Astrocyte (in vitro differentiated cells and primary cell): ENCODE measurements around the gene DHX35. TPM values are rescaled to one million over a fixed set of nuclear protein-coding genes. Genes with fewer than 3 reads are reported as not detected.

Source experiments
- DNase-seq: peaks from one replicate; pipeline ENCODE4 v3.0.0-alpha.2; 2010; ENCODE audit warnings: low read depth
- FAIRE-seq: peaks from 2 replicates; lab custom pipeline; 2011; peaks lifted over from hg19 to GRCh38; lab: Jason Lieb, UNC
- H2AFZ ChIP-seq: 2 replicates; pipeline ENCODE4 v1.6.0; 2012; ENCODE audit warnings: low read depth, low read length, inconsistent platforms
- H3K27ac ChIP-seq: 2 replicates; pipeline ENCODE4 v1.5.1; 2011; ENCODE audit warnings: low read depth, low read length, inconsistent platforms
- H3K27me3 ChIP-seq: 2 replicates; pipeline ENCODE4 v1.6.0; 2011; ENCODE audit warnings: low read length, inconsistent platforms; ENCODE audit not compliant: insufficient read depth
- H3K36me3 ChIP-seq: 2 replicates; pipeline ENCODE4 v1.5.1; 2011; ENCODE audit warnings: low read length, inconsistent platforms; ENCODE audit not compliant: insufficient read depth
- H3K4me1 ChIP-seq: 2 replicates; pipeline ENCODE4 v1.5.1; 2011; ENCODE audit warnings: low read length, inconsistent platforms; ENCODE audit not compliant: insufficient read depth
- H3K4me2 ChIP-seq: 2 replicates; pipeline ENCODE4 v1.6.0; 2012; ENCODE audit warnings: low read length, inconsistent platforms
- H3K4me3 ChIP-seq: 2 replicates; pipeline ENCODE4 v1.5.1; 2011; ENCODE audit warnings: low read depth, mild to moderate bottlenecking, low read length, inconsistent platforms; ENCODE audit not compliant: insufficient read depth
- H3K79me2 ChIP-seq: 2 replicates; pipeline ENCODE4 v1.6.0; 2012; ENCODE audit warnings: mild to moderate bottlenecking, low read length, inconsistent platforms; ENCODE audit not compliant: insufficient read depth
- H3K9ac ChIP-seq: 2 replicates; pipeline ENCODE4 v1.6.0; 2012; ENCODE audit warnings: mild to moderate bottlenecking, low read length, inconsistent platforms
- H3K9me3 ChIP-seq: 2 replicates; pipeline ENCODE4 v1.5.1; 2012; ENCODE audit warnings: low read depth, mild to moderate bottlenecking, low read length, inconsistent platforms; ENCODE audit not compliant: insufficient read depth
- H4K20me1 ChIP-seq: 2 replicates; pipeline ENCODE4 v1.6.0; 2012; ENCODE audit warnings: low read length, inconsistent platforms; ENCODE audit not compliant: insufficient read depth
- H3K27ac Mint-ChIP-seq: one replicate; pipeline ENCODE4 v1.8.0; 2021; ENCODE audit warnings: mild to moderate bottlenecking, mixed read lengths; ENCODE audit not compliant: unreplicated experiment
- H3K27me3 Mint-ChIP-seq: one replicate; pipeline ENCODE4 v1.8.0; 2021; ENCODE audit warnings: low read depth, mixed read lengths; ENCODE audit not compliant: unreplicated experiment
- H3K36me3 Mint-ChIP-seq: one replicate; pipeline ENCODE4 v1.8.0; 2021; ENCODE audit warnings: low read depth, mixed read lengths; ENCODE audit not compliant: unreplicated experiment
- H3K4me1 Mint-ChIP-seq: one replicate; pipeline ENCODE4 v1.8.0; 2021; ENCODE audit warnings: low read depth, mixed read lengths; ENCODE audit not compliant: unreplicated experiment
- H3K4me3 Mint-ChIP-seq: one replicate; pipeline ENCODE4 v1.8.0; 2021; ENCODE audit warnings: mild to moderate bottlenecking, moderate library complexity, mixed read lengths; ENCODE audit not compliant: unreplicated experiment
- H3K9me3 Mint-ChIP-seq: one replicate; pipeline ENCODE4 v1.8.0; 2021; ENCODE audit warnings: mild to moderate bottlenecking, mixed read lengths; ENCODE audit not compliant: unreplicated experiment
- CTCF ChIP-seq: IDR thresholded peaks from 2 replicates; pipeline ENCODE4 v1.5.1; 2011; ENCODE audit warnings: low read depth, mild to moderate bottlenecking, inconsistent platforms, low read length, moderate library complexity; ENCODE audit not compliant: insufficient read depth
- EZH2 ChIP-seq: IDR thresholded peaks from 2 replicates; pipeline ENCODE4 v1.6.1; 2012; ENCODE audit warnings: mild to moderate bottlenecking, low read length, inconsistent platforms; ENCODE audit not compliant: insufficient read depth
- total RNA-seq: library from RNA; stranded (reverse); gene quantifications from 2 replicates; pipeline ENCODE4 v1.2.1, GENCODE V29; 2021

The DHX35 gene
- total RNA-seq, 1 donor from 2014 or later = 7.8 TPM

GRCh38 chr20:38932457-38933120, 29.6 kb upstream of the DHX35 start:
- no peaks in the 10 kb centered on the region for H3K36me3 ChIP-seq
- H3K9ac ChIP-seq = peak overlapping the region; percentile 46
- peaks cover 11% of the 10 kb centered on the region for H3K4me1 Mint-ChIP-seq
- H3K4me2 ChIP-seq = peak overlapping the region; percentile 62
- no peaks in the 10 kb centered on the region for H3K27me3 Mint-ChIP-seq
- H2AFZ ChIP-seq = peak overlapping the region; percentile 48
- peaks cover 100% of the 10 kb centered on the region for H3K79me2 ChIP-seq
- no peaks in the 10 kb centered on the region for H3K36me3 Mint-ChIP-seq
- no peaks in the 10 kb centered on the region for H3K9me3 ChIP-seq
- H3K27ac Mint-ChIP-seq = peak overlapping the region; percentile 43
- TF ChIP-seq EZH2 (no peak), CTCF (no peak)
- FAIRE-seq = no peak
- no peak overlapping the region for H3K4me3 ChIP-seq
- no peaks in the 10 kb centered on the region for H3K9me3 Mint-ChIP-seq
- DNase-seq = peak; percentile 71
- peaks cover 21% of the 10 kb centered on the region for H3K4me1 ChIP-seq
- no peak overlapping the region for H3K4me3 Mint-ChIP-seq
- H3K27me3 ChIP-seq = no peaks in the 10 kb centered on the region
- H4K20me1 ChIP-seq = peaks cover 13% of the 10 kb centered on the region
- peak overlapping the region; percentile 46 for H3K27ac ChIP-seq

- no peak for FAIRE-seq
- no peak overlapping the region for H3K27ac ChIP-seq
Observed at GRCh38 chr20:38934530-38934929, 27.6 kb upstream of the DHX35 start.

More at GRCh38 chr20:38934530-38934929, 27.6 kb upstream of the DHX35 start:
- H3K36me3 Mint-ChIP-seq = no peaks in the 10 kb centered on the region
- H3K9me3 Mint-ChIP-seq = no peaks in the 10 kb centered on the region
- H2AFZ ChIP-seq = no peak overlapping the region
- H3K4me1 ChIP-seq = peaks cover 15% of the 10 kb centered on the region
- no peak overlapping the region for H3K4me2 ChIP-seq
- H3K9me3 ChIP-seq = no peaks in the 10 kb centered on the region
- H3K4me3 Mint-ChIP-seq = no peak overlapping the region
- H3K79me2 ChIP-seq = peaks cover 100% of the 10 kb centered on the region
- peaks cover 16% of the 10 kb centered on the region for H4K20me1 ChIP-seq
- DNase-seq = no peak
- H3K27me3 Mint-ChIP-seq = no peaks in the 10 kb centered on the region
- H3K36me3 ChIP-seq = no peaks in the 10 kb centered on the region
- H3K27me3 ChIP-seq = no peaks in the 10 kb centered on the region
- H3K9ac ChIP-seq = no peak overlapping the region
- no peak overlapping the region for H3K4me3 ChIP-seq
- TF ChIP-seq CTCF (no peak), EZH2 (no peak)
- H3K27ac Mint-ChIP-seq = no peak overlapping the region
- H3K4me1 Mint-ChIP-seq = peaks cover 11% of the 10 kb centered on the region
